CD4-positive, alpha-beta T cell treated with Interleukin-15 for 4 hours (primary cell): ENCODE results near the gene ACAT2.
"Not testable (repeated sequence)": the region's sequence is repeated elsewhere in the genome, so short reads cannot be mapped to it uniquely, and the experiment has no call there.

ENCODE experiments used
- DNase-seq: peaks from one replicate; pipeline ENCODE4 v3.0.0-alpha.2; 2020; ENCODE audit warnings: low spot score

The ACAT2 gene

GRCh38 chr6:159772196-159772595 is 10.4 kb downstream of the ACAT2 start:
- no peak for DNase-seq

GRCh38 chr6:159777240-159777904 is 15.5 kb downstream of the ACAT2 start:
- DNase-seq = no peak

GRCh38 chr6:159778131-159778530 is 16.3 kb downstream of the ACAT2 start:
- no peak for DNase-seq

GRCh38 chr6:159778542-159779103 is 16.8 kb downstream of the ACAT2 start:
- no peak for DNase-seq

GRCh38 chr6:159788276-159788675 is 26.4 kb downstream of the ACAT2 start:
- DNase-seq = no peak

- no peak for DNase-seq
Measured at GRCh38 chr6:159788753-159789376, 27.0 kb downstream of the ACAT2 start.

- DNase-seq = peak; percentile 99
Measured at GRCh38 chr6:159789377-159790148, 27.7 kb downstream of the ACAT2 start, which contains the start of gene TCP1. TSS of gene TCP1 (minus strand) at chr6:159789602. CDS start at chr6:159789468, 134 bp downstream.

- DNase-seq = peak; percentile 89
Measured at GRCh38 chr6:159790149-159790955, 28.5 kb downstream of the ACAT2 start, which contains the start of gene MRPL18. TSS of gene MRPL18 (plus strand) at chr6:159790467. CDS start at chr6:159790588, 121 bp downstream.

- DNase-seq = peak; percentile 4
Measured at GRCh38 chr6:159790956-159791598, 29.2 kb downstream of the ACAT2 start.

- not testable (repeated sequence) for DNase-seq
Measured at GRCh38 chr6:159794976-159795375, 33.1 kb downstream of the ACAT2 start.

GRCh38 chr6:159797554-159797953 is 35.7 kb downstream of the ACAT2 start:
- no peak for DNase-seq

- DNase-seq = no peak
Measured at GRCh38 chr6:159800141-159800865, 38.5 kb downstream of the ACAT2 start, which contains the start of gene PNLDC1. TSS of gene PNLDC1 (plus strand) at chr6:159800276. CDS start at chr6:159800308, 32 bp downstream.

- no peak for DNase-seq
Measured at GRCh38 chr6:159801935-159802334, 40.1 kb downstream of the ACAT2 start.

- DNase-seq = no peak
Measured at GRCh38 chr6:159804504-159804903, 42.7 kb downstream of the ACAT2 start.

- DNase-seq = no peak
Measured at GRCh38 chr6:159805440-159806020, 43.7 kb downstream of the ACAT2 start.

- no peak for DNase-seq
Measured at GRCh38 chr6:159806021-159806458, 44.2 kb downstream of the ACAT2 start.

GRCh38 chr6:159807150-159807858 is 45.5 kb downstream of the ACAT2 start:
- DNase-seq = no peak

- no peak for DNase-seq
Measured at GRCh38 chr6:159808647-159809046, 46.8 kb downstream of the ACAT2 start.

- DNase-seq = no peak
Measured at GRCh38 chr6:159809149-159809548, 47.3 kb downstream of the ACAT2 start.
